ENCODE results near the gene CTTN.

DNA sequence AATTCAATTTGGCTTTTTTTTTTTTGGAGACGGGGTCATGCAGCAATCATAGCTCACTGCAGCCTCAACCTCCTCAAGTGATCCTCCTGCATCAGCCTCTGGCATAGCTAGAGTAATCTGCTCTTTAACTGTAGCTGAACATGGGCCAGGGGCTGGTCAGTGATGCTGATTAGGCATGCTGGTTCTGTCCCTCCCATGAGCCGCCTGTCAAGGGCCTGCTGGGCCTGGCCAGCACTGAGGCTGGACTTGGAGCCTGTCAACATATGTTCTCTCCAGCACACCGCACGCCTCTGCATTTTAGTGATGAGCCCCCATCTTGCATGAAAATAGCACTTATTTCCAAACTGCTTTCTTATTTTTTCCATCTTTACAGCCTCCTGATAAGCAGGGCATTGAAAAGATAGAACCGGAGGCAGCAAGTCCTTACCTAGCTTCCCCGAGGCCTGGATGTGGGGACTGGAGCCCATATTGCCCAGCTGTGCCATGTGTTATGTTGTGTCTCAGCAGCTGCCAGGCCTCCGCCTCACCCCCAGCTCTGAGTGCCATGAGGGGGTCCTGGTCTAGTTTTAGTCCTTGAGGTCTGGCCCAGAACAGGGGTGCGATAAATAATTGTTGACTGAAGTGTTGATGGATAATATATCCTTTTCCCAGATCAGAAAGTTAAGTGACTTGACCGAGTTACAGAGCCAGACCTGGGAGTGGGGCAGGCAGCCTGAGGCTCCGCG is 80.0 kb downstream of the CTTN start:
- TF ChIP-seq, protein P1, sequence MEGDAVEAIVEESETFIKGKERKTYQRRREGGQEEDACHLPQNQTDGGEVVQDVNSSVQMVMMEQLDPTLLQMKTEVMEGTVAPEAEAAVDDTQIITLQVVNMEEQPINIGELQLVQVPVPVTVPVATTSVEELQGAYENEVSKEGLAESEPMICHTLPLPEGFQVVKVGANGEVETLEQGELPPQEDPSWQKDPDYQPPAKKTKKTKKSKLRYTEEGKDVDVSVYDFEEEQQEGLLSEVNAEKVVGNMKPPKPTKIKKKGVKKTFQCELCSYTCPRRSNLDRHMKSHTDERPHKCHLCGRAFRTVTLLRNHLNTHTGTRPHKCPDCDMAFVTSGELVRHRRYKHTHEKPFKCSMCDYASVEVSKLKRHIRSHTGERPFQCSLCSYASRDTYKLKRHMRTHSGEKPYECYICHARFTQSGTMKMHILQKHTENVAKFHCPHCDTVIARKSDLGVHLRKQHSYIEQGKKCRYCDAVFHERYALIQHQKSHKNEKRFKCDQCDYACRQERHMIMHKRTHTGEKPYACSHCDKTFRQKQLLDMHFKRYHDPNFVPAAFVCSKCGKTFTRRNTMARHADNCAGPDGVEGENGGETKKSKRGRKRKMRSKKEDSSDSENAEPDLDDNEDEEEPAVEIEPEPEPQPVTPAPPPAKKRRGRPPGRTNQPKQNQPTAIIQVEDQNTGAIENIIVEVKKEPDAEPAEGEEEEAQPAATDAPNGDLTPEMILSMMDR (IDR thresholded peaks at IDR 0.05 in 2 of 3, conservative IDR thresholded peaks at IDR 0.05 in 1 of 3; ENCODE audit: control insufficient read depth in 2 of 3, extremely low read depth in 1 of 3, insufficient read depth in 1 of 3, low read depth in 3 of 3, low read length in 3 of 3), result no peak
- TF ChIP-seq, protein P2, sequence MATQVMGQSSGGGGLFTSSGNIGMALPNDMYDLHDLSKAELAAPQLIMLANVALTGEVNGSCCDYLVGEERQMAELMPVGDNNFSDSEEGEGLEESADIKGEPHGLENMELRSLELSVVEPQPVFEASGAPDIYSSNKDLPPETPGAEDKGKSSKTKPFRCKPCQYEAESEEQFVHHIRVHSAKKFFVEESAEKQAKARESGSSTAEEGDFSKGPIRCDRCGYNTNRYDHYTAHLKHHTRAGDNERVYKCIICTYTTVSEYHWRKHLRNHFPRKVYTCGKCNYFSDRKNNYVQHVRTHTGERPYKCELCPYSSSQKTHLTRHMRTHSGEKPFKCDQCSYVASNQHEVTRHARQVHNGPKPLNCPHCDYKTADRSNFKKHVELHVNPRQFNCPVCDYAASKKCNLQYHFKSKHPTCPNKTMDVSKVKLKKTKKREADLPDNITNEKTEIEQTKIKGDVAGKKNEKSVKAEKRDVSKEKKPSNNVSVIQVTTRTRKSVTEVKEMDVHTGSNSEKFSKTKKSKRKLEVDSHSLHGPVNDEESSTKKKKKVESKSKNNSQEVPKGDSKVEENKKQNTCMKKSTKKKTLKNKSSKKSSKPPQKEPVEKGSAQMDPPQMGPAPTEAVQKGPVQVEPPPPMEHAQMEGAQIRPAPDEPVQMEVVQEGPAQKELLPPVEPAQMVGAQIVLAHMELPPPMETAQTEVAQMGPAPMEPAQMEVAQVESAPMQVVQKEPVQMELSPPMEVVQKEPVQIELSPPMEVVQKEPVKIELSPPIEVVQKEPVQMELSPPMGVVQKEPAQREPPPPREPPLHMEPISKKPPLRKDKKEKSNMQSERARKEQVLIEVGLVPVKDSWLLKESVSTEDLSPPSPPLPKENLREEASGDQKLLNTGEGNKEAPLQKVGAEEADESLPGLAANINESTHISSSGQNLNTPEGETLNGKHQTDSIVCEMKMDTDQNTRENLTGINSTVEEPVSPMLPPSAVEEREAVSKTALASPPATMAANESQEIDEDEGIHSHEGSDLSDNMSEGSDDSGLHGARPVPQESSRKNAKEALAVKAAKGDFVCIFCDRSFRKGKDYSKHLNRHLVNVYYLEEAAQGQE (IDR thresholded peaks at IDR 0.05; ENCODE audit: low read depth, low read length), result no peak
- no peak for TF ChIP-seq POLR2A (IDR thresholded peaks at IDR 0.05; ENCODE audit: low read depth, low read length)
